CD4-positive, alpha-beta T cell (primary cell): ENCODE data around the gene KCNMB4. TPM values are rescaled to one million over a fixed set of nuclear protein-coding genes. Genes with fewer than 3 reads are reported as not detected.
A peak's percentile ranks its signal among the peaks of the same experiment; 100 is the strongest.

Source experiments
- ATAC-seq: fragments of 200-7000 bp; cut with Tn5 transposase; one replicate; pipeline ENCODE4 v1.10.0; 2022; ENCODE audit warnings: mild to moderate bottlenecking; ENCODE audit not compliant: poor library complexity
- CTCF ChIA-PET: fragments of 350-600 bp; sonication (Branson Sonifier 250); formaldehyde crosslinking; loops from one replicate; lab custom pipeline; 2021; ENCODE audit warnings: antibody characterized with exemption, inconsistent platforms; lab: Charles Lee
- POLR2A ChIA-PET: fragments of 350-600 bp; sonication (Branson Sonifier 250); formaldehyde crosslinking; loops from one replicate; lab custom pipeline; 2021; ENCODE audit warnings: antibody characterized with exemption, inconsistent platforms; lab: Charles Lee
- DNase-seq, 14 experiments: peaks; one replicate each; pipeline ENCODE4 v3.0.0-alpha.2; 2013 to 2020; ENCODE audit warnings: mixed read lengths in 2 of 14
- H3K27ac ChIP-seq, 2 donors: one replicate each; pipeline versions ENCODE4 v1.5.1 to v1.7.0; 2013; ENCODE audit warnings: low read length in 2 of 2, low read depth in 1 of 2, mild to moderate bottlenecking in 1 of 2
- H3K27me3 ChIP-seq, 2 experiments: 1 replicate in 1 of 2; 2 replicates in 1 of 2; pipeline versions ENCODE4 v1.6.1 to v1.7.0; 2013; ENCODE audit warnings: low read length in 2 of 2, control low read depth in 1 of 2, mild to moderate bottlenecking in 1 of 2, moderate library complexity in 1 of 2; ENCODE audit not compliant: insufficient read depth in 2 of 2, control insufficient read depth in 1 of 2
- H3K36me3 ChIP-seq: one replicate; pipeline ENCODE4 v1.6.1; 2013; ENCODE audit warnings: low read length, control low read depth; ENCODE audit not compliant: insufficient read depth
- H3K4me1 ChIP-seq: one replicate; pipeline ENCODE4 v1.6.1; 2013; ENCODE audit warnings: low read length, control low read depth; ENCODE audit not compliant: insufficient read depth
- H3K4me3 ChIP-seq: one replicate; pipeline ENCODE4 v1.5.1; 2013; ENCODE audit warnings: mild to moderate bottlenecking, low read length, moderate library complexity
- H3K9me3 ChIP-seq, 2 experiments: 1 replicate in 1 of 2; 2 replicates in 1 of 2; pipeline versions ENCODE4 v1.6.1 to v1.7.0; 2013; ENCODE audit warnings: low read length in 2 of 2, mild to moderate bottlenecking in 2 of 2, control low read depth in 1 of 2, moderate library complexity in 1 of 2; ENCODE audit not compliant: control insufficient read depth in 1 of 2, insufficient read depth in 1 of 2
- H3K27ac Mint-ChIP-seq: one replicate; pipeline ENCODE4 v1.8.0; 2020; ENCODE audit warnings: mixed read lengths
- H3K27me3 Mint-ChIP-seq: one replicate; pipeline ENCODE4 v1.8.0; 2021; ENCODE audit warnings: mixed read lengths
- H3K36me3 Mint-ChIP-seq: one replicate; pipeline ENCODE4 v1.8.0; 2021; ENCODE audit warnings: low read depth, mixed read lengths
- H3K4me1 Mint-ChIP-seq: one replicate; pipeline ENCODE4 v1.8.0; 2021; ENCODE audit warnings: low read depth, mixed read lengths
- H3K4me3 Mint-ChIP-seq: one replicate; pipeline ENCODE4 v1.8.0; 2020; ENCODE audit warnings: mild to moderate bottlenecking, mixed read lengths
- H3K9me3 Mint-ChIP-seq: one replicate; pipeline ENCODE4 v1.8.0; 2020; ENCODE audit warnings: mixed read lengths
- intact Hi-C, 2 experiments: fragments of 100-400 bp; cut with DNase I in 1 of 2; cut with micrococcal nuclease in 1 of 2; formaldehyde crosslinking; loops; one replicate each; pipeline versions ENCODE4 v1.15.1 to v1.9.0; 2023 to 2025; cut with DNase I, micrococcal nuclease
- total RNA-seq, 174 experiments: library from RNA in 2 of 174; stranded (reverse) in 2 of 174; gene quantifications; one replicate each; pipeline ENCODE4 v1.2.3 and lab custom pipeline; 2021 to 2026
- TF ChIP-seq, protein P1 (sequence below): fragments of 200-600 bp; IDR thresholded peaks from one replicate; pipeline ENCODE4 v1.8.0; 2022; ENCODE audit warnings: antibody characterized with exemption, mild to moderate bottlenecking

Gene KCNMB4
- total RNA-seq, 2 experiments from 2014 or later: 0.53 to 0.71 TPM

DNA sequence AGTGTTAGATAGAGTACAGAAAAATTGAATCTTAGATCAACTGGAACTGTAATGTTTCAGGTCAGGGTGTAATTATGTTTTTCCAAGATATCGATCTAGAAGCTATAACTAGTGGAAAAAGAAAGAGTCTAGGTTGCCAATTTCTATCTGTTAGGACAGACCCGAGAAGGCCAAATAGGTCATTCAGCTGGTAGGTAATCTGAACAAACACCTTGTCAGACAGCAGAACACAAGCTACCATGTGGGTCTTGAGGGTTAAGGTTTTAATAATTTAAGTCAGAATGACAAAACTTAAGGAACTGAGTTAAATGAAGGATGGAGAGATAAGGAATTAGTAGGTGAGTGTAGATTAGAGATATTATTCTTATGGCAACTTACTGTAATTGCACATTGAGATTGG, 44.9 kb upstream of the KCNMB4 start:
- Mint-ChIP-seq H3K36me3 (peaks cover 52% of the 10 kb centered on the region), H3K27ac (peak overlapping the region; percentile 2)
- POLR2A ChIA-PET: interaction anchor here (1.0 kb wide), 1 partner anchor 79 kb away, joined by 3 read pairs; no protein-coding TSS in a partner anchor

DNA sequence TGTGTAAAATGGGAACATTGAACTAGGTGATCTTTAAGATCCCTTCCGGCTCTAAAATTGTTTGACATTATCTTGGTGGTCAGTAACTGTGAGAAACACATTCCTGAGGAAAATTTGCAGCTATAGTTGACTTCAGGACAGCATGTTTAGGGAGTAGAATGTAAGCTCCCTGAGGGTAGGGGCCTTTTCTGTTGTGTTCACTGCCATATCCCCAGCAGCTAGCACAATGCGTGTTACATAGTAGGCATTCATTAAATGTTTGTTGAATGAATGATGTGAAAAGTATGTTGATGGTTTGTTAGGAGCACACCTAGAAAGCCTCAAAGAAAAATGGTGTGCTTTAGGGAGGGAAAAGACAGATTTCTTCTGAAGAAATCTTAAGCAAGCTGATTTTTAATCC, 38.5 kb upstream of the KCNMB4 start:
- no peak for DNase-seq
- Histone ChIP-seq H3K27ac (no peak overlapping the region), H3K4me3 (no peak overlapping the region), H3K9me3 (no peaks in the 10 kb centered on the region), H3K36me3 (peaks cover 24% of the 10 kb centered on the region), H3K27me3 (no peaks in the 10 kb centered on the region), H3K4me1 (no peaks in the 10 kb centered on the region)
- no peaks in the 10 kb centered on the region for H3K9me3 Mint-ChIP-seq
- ChIA-PET POLR2A (interaction anchor here (0.9 kb wide), 1 partner anchor 20 kb away, joined by 3 read pairs; no protein-coding TSS in a partner anchor), CTCF (no interaction called here)
- peak overlapping the region; percentile 14 for H3K27ac Mint-ChIP-seq
- H3K4me1 Mint-ChIP-seq: peaks cover 68% of the 10 kb centered on the region
- no peak for ATAC-seq
- peaks cover 75% of the 10 kb centered on the region for H3K36me3 Mint-ChIP-seq
- H3K27me3 Mint-ChIP-seq: no peaks in the 10 kb centered on the region
- TF ChIP-seq, protein P1, sequence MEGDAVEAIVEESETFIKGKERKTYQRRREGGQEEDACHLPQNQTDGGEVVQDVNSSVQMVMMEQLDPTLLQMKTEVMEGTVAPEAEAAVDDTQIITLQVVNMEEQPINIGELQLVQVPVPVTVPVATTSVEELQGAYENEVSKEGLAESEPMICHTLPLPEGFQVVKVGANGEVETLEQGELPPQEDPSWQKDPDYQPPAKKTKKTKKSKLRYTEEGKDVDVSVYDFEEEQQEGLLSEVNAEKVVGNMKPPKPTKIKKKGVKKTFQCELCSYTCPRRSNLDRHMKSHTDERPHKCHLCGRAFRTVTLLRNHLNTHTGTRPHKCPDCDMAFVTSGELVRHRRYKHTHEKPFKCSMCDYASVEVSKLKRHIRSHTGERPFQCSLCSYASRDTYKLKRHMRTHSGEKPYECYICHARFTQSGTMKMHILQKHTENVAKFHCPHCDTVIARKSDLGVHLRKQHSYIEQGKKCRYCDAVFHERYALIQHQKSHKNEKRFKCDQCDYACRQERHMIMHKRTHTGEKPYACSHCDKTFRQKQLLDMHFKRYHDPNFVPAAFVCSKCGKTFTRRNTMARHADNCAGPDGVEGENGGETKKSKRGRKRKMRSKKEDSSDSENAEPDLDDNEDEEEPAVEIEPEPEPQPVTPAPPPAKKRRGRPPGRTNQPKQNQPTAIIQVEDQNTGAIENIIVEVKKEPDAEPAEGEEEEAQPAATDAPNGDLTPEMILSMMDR: no peak
- H3K4me3 Mint-ChIP-seq: no peak overlapping the region
- intact Hi-C loops: no loop called here

More for the DNA sequence above, 44.9 kb upstream of the KCNMB4 start:
- no peaks in the 10 kb centered on the region for H3K27me3 ChIP-seq
- no peaks in the 10 kb centered on the region for H3K27me3 Mint-ChIP-seq
- H3K9me3 ChIP-seq: no peaks in the 10 kb centered on the region
- H3K9me3 Mint-ChIP-seq: no peaks in the 10 kb centered on the region
- peaks cover 54% of the 10 kb centered on the region for H3K4me1 Mint-ChIP-seq
- no peak overlapping the region for H3K27ac ChIP-seq
- intact Hi-C loops: no loop called here
- H3K4me1 ChIP-seq: no peaks in the 10 kb centered on the region
- ATAC-seq (no peak), DNase-seq (no peak)
- peaks cover 20% of the 10 kb centered on the region for H3K36me3 ChIP-seq
- CTCF ChIA-PET: no interaction called here
- H3K4me3 Mint-ChIP-seq: no peak overlapping the region
- no peak overlapping the region for H3K4me3 ChIP-seq
- TF ChIP-seq, protein P1: no peak

DNA sequence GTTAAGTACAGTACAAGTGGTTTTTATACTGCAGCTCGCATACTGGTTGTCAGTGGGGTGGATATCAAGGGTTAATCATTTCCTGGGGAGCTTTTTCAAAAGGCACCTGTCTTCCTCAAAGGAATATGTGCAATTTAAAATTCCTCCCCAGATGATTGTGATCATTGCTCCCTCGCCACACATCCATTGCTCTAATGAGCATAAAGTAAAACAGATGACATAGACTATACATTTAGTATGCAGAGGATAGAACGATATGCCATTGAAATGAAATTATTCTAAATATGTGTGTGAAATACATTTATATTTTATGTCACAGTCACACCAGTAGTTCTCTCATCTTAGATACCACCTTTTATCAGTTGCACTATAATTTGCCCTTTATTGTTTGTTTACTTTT, 36.4 kb upstream of the KCNMB4 start:
- no peak overlapping the region for H3K4me3 ChIP-seq
- H3K27me3 ChIP-seq: no peaks in the 10 kb centered on the region
- POLR2A ChIA-PET: no interaction called here
- Mint-ChIP-seq H3K9me3 (no peaks in the 10 kb centered on the region), H3K4me3 (no peak overlapping the region), H3K36me3 (peaks cover 68% of the 10 kb centered on the region), H3K4me1 (peaks cover 64% of the 10 kb centered on the region), H3K27me3 (no peaks in the 10 kb centered on the region), H3K27ac (no peak overlapping the region)
- H3K36me3 ChIP-seq: peaks cover 13% of the 10 kb centered on the region
- DNase-seq: no peak
- intact Hi-C loops: no loop called here
- CTCF ChIA-PET: interaction anchor here (1.0 kb wide), 1 partner anchor 18 kb away, joined by 3 read pairs; no protein-coding TSS in a partner anchor
- H3K4me1 ChIP-seq: no peaks in the 10 kb centered on the region
- ATAC-seq: no peak
- H3K27ac ChIP-seq: no peak overlapping the region
- H3K9me3 ChIP-seq: no peaks in the 10 kb centered on the region
- TF ChIP-seq, protein P1: no peak
